ENCODE measurements around the gene AGAP1. TPM values are rescaled to one million over a fixed set of nuclear protein-coding genes. Genes with fewer than 3 reads are reported as not detected.

The AGAP1 gene
- total RNA-seq, 1 donor from 2014 or later, result 44.0 TPM

DNA sequence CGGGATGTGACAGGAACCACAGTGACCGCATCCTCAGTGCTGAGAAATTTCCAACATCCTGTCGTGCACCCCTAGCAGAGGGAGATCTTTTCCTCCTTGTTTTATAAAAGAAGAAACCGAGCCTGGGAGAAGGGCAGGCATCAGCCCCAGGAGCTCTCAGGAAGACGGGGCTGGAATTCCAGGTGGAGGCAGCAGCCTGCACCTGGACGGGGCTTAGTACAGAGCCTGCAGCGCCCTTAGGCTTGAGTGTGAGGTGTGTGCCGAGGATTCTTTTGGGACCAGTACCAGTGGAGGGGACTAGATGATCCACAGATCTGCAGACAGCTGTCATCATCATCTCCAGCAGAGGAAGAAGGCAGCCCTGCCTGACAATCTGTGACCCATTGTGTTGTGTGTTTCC, 525.6 kb downstream of the AGAP1 start:
- TF ChIP-seq, protein P1, sequence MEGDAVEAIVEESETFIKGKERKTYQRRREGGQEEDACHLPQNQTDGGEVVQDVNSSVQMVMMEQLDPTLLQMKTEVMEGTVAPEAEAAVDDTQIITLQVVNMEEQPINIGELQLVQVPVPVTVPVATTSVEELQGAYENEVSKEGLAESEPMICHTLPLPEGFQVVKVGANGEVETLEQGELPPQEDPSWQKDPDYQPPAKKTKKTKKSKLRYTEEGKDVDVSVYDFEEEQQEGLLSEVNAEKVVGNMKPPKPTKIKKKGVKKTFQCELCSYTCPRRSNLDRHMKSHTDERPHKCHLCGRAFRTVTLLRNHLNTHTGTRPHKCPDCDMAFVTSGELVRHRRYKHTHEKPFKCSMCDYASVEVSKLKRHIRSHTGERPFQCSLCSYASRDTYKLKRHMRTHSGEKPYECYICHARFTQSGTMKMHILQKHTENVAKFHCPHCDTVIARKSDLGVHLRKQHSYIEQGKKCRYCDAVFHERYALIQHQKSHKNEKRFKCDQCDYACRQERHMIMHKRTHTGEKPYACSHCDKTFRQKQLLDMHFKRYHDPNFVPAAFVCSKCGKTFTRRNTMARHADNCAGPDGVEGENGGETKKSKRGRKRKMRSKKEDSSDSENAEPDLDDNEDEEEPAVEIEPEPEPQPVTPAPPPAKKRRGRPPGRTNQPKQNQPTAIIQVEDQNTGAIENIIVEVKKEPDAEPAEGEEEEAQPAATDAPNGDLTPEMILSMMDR (IDR thresholded peaks at IDR 0.05; ENCODE audit: unreplicated experiment), result no peak
- no peak for DNase-seq (ENCODE audit: low spot score in 2 of 2, unreplicated experiment in 2 of 2)
- no peaks in the 10 kb centered on the region for H3K27me3 Mint-ChIP-seq (ENCODE audit: low read depth)
- H3K4me3 Mint-ChIP-seq, result no peak overlapping the region
- H3K36me3 Mint-ChIP-seq, result no peaks in the 10 kb centered on the region
- H3K9me3 Mint-ChIP-seq, result no peaks in the 10 kb centered on the region
- no peak overlapping the region for H3K27ac Mint-ChIP-seq
- H3K4me1 Mint-ChIP-seq, result no peaks in the 10 kb centered on the region

DNA sequence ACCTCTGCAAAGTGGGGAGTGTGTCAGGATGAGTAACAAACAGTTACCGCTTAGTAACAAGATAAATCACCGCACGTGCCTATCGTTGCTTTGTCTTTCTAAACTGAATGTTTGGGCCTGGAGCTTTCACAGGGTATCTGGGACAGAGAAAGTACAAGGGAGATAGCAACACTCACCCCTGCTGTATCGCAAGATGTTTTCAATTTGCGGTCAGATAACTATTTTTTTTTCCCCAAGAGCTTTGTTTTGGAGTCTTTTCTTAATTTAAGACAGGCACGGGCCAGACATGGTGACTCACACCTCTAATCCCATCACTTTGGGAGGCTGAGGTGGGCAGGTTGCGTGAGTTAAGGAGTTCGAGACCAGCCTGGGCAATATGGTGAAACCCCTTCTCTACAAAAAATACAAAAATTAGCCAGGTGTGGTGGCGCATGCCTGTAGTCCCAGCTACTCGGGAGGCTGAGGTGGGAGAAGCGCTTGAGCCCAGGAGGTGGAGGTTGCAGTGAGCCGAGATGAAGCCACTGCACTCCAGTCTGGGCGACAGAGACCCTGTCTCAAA, 527.7 kb downstream of the AGAP1 start:
- TF ChIP-seq, protein P1 (IDR thresholded peaks at IDR 0.05; ENCODE audit: unreplicated experiment), result no peak
- H3K27ac Mint-ChIP-seq, result no peak overlapping the region
- H3K27me3 Mint-ChIP-seq (ENCODE audit: low read depth), result no peaks in the 10 kb centered on the region
- no peak for DNase-seq (ENCODE audit: low spot score in 2 of 2, unreplicated experiment in 2 of 2)
- H3K9me3 Mint-ChIP-seq, result no peaks in the 10 kb centered on the region
- no peak overlapping the region for H3K4me3 Mint-ChIP-seq
- no peaks in the 10 kb centered on the region for H3K36me3 Mint-ChIP-seq
- no peaks in the 10 kb centered on the region for H3K4me1 Mint-ChIP-seq

DNA sequence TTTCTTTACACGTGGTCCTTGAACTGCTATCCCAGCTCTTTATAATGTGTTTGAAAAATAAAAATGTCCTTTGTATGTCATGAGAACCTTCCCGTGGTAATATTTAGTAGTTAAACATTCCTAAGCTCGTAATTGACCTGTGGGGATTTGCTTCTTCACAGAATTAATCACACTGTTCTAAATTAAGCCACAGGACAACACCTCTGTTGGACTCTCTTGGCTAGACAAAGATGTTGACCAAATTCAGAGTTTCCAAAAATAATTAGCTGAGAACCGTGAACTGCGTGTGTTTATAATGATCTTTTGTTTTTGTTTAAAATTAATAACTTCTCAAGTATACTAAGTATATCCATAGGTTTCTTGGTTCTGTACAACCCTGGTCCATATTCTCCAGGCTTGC, 528.3 kb downstream of the AGAP1 start:
- H3K4me1 Mint-ChIP-seq, result no peaks in the 10 kb centered on the region
- TF ChIP-seq, protein P1 (IDR thresholded peaks at IDR 0.05; ENCODE audit: unreplicated experiment), result no peak
- no peaks in the 10 kb centered on the region for H3K27me3 Mint-ChIP-seq (ENCODE audit: low read depth)
- DNase-seq (ENCODE audit: low spot score in 2 of 2, unreplicated experiment in 2 of 2), result no peak
- no peak overlapping the region for H3K4me3 Mint-ChIP-seq
- H3K9me3 Mint-ChIP-seq, result no peaks in the 10 kb centered on the region
- no peaks in the 10 kb centered on the region for H3K36me3 Mint-ChIP-seq
- H3K27ac Mint-ChIP-seq, result no peak overlapping the region

DNA sequence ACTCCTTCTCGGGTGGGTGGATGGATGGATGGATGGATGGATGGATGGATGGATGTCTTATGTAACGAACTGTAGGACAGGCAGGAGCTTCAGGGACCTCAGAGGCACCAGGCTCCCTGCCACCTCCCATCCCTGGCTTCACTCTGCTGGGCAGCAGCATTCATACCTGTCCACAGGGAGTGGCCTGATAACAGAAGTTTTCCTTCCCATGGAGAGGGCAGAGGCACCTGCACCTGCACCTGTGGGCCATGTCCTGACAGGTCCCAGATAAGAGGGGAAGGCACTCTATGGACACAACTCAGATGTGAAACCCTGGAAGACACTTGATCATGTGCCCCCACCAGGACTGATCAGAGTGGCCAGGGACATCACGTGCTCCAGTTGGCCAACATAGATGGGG, 532.0 kb downstream of the AGAP1 start:
- TF ChIP-seq, protein P1 (IDR thresholded peaks at IDR 0.05; ENCODE audit: unreplicated experiment), result no peak
- peaks cover 12% of the 10 kb centered on the region for H3K36me3 Mint-ChIP-seq
- no peak overlapping the region for H3K27ac Mint-ChIP-seq
- no peak for DNase-seq (ENCODE audit: low spot score in 2 of 2, unreplicated experiment in 2 of 2)
- H3K4me1 Mint-ChIP-seq, result no peaks in the 10 kb centered on the region
- H3K9me3 Mint-ChIP-seq, result peaks cover 14% of the 10 kb centered on the region
- no peaks in the 10 kb centered on the region for H3K27me3 Mint-ChIP-seq (ENCODE audit: low read depth)
- H3K4me3 Mint-ChIP-seq, result no peak overlapping the region

- Mint-ChIP-seq H3K4me1 (no peaks in the 10 kb centered on the region), H3K9me3 (peaks cover 16% of the 10 kb centered on the region), H3K27me3 (ENCODE audit: low read depth) (no peaks in the 10 kb centered on the region), H3K27ac (no peak overlapping the region), H3K4me3 (no peak overlapping the region), H3K36me3 (peaks cover 12% of the 10 kb centered on the region)
- no peak for DNase-seq (ENCODE audit: low spot score in 2 of 2, unreplicated experiment in 2 of 2)
- TF ChIP-seq, protein P1 (IDR thresholded peaks at IDR 0.05; ENCODE audit: unreplicated experiment), result no peak
Observed at GRCh38 chr2:236026841-236027240, 533.0 kb downstream of the AGAP1 start.

- Mint-ChIP-seq H3K4me3 (no peak overlapping the region), H3K4me1 (no peaks in the 10 kb centered on the region), H3K27ac (no peak overlapping the region), H3K36me3 (peaks cover 12% of the 10 kb centered on the region), H3K27me3 (ENCODE audit: low read depth) (no peaks in the 10 kb centered on the region), H3K9me3 (peaks cover 16% of the 10 kb centered on the region)
- DNase-seq (ENCODE audit: low spot score in 2 of 2, unreplicated experiment in 2 of 2), result no peak
- TF ChIP-seq, protein P1 (IDR thresholded peaks at IDR 0.05; ENCODE audit: unreplicated experiment), result no peak
Observed at GRCh38 chr2:236028066-236028465, 534.2 kb downstream of the AGAP1 start.

Measured in mesothelial cell of epicardium (in vitro differentiated cells).